K562 (cell line): ENCODE results near the gene TMIGD1. TPM values are rescaled to one million over a fixed set of nuclear protein-coding genes. Genes with fewer than 3 reads are reported as not detected.

Experiments
- CBX1 ChIP-seq: sonication (generic); IDR thresholded peaks from 2 replicates; pipeline ENCODE4 v1.6.1; 2016; ENCODE audit warnings: antibody characterized with exemption, low read depth, mild to moderate bottlenecking
- CREM ChIP-seq: IDR thresholded peaks from 2 replicates; pipeline ENCODE4 v1.6.1; 2014; ENCODE audit warnings: antibody characterized with exemption, low read depth
- FOXA1 ChIP-seq: fragments of 450-650 bp; IDR thresholded peaks from 2 replicates; pipeline ENCODE4 v1.6.1; 2016; ENCODE audit warnings: mild to moderate bottlenecking, borderline replicate concordance
- HDGF ChIP-seq: fragments of 450-650 bp; IDR thresholded peaks from 2 replicates; pipeline ENCODE4 v1.6.1; 2016
- HOXB6 ChIP-seq: fragments of 250-450 bp; sonication (Bioruptor Pico); IDR thresholded peaks from 2 replicates; pipeline ENCODE4 v1.5.1; 2022; ENCODE audit warnings: mild to moderate bottlenecking, borderline replicate concordance
- L3MBTL2 ChIP-seq: fragments of 450-650 bp; IDR thresholded peaks from 2 replicates; pipeline ENCODE4 v1.6.1; 2016; ENCODE audit warnings: mild to moderate bottlenecking, moderate library complexity
- MCM2 ChIP-seq: fragments of 450-650 bp; IDR thresholded peaks from 2 replicates; pipeline ENCODE4 v1.6.1; 2017; ENCODE audit warnings: low read depth, mild to moderate bottlenecking
- MIER1 ChIP-seq: fragments of 450-650 bp; IDR thresholded peaks from 2 replicates; pipeline ENCODE4 v1.6.1; 2016; ENCODE audit warnings: antibody characterized with exemption, mild to moderate bottlenecking, low read depth
- POLR2AphosphoS2 ChIP-seq: IDR thresholded peaks from 2 replicates; pipeline ENCODE4 v1.6.1; 2012; ENCODE audit warnings: low read length, improper control_type of control experiment
- ZBED1 ChIP-seq: IDR thresholded peaks from 2 replicates; pipeline ENCODE4 v1.6.1; 2014
- ZNF165 ChIP-seq: fragments of 250-450 bp; sonication (Bioruptor Pico); IDR thresholded peaks from 2 replicates; pipeline ENCODE4 v1.4.0; 2020; ENCODE audit warnings: borderline replicate concordance
- ZNF41 ChIP-seq: fragments of 250-450 bp; sonication (Bioruptor Pico); conservative IDR thresholded peaks from 2 replicates; pipeline ENCODE4 v1.4.0; 2020; ENCODE audit warnings: mild to moderate bottlenecking
- polyA plus RNA-seq, 8 experiments: library from polyadenylated mRNA; depleted of rRNA in 4 of 8; stranded (reverse) in 5 of 8; unstranded in 3 of 8; fragments of >200 nt; fragmentation: Nextera tagmentation in 2 of 8; fragmentation: Illumina TruSeq in 1 of 8; extraction: Ambion mirVana in 2 of 8; extraction: Trizol in 1 of 8; gene quantifications; 2 replicates each; pipeline versions ENCODE4 v1.2.1 to v1.2.3, GENCODE V29; 2011 to 2014; ENCODE audit warnings: inconsistent platforms in 1 of 8, missing spikeins in 1 of 8
- total RNA-seq, 7 experiments: library from RNA; depleted of rRNA in 6 of 7; stranded (reverse); fragments of >200 nt in 6 of 7; fragmentation: Illumina TruSeq in 2 of 7; extraction: Trizol in 2 of 7; gene quantifications; 2 replicates each; pipeline versions ENCODE4 v1.2.1 to v1.2.3, GENCODE V29; 2011 to 2021; ENCODE audit warnings: low replicate concordance in 1 of 7
- TF ChIP-seq, protein P1 (sequence below): fragments of 450-650 bp; IDR thresholded peaks from 2 replicates; pipeline ENCODE4 v1.6.1; 2016; ENCODE audit warnings: mild to moderate bottlenecking, moderate library complexity
- TF ChIP-seq, protein P2 (sequence below), 2 experiments: fragments of 450-650 bp; conservative IDR thresholded peaks; 2 replicates each; pipeline ENCODE4 v1.6.1; 2017; ENCODE audit warnings: mild to moderate bottlenecking in 2 of 2, moderate library complexity in 2 of 2
- TF ChIP-seq, protein P3 (sequence below): fragments of 450-650 bp; formaldehyde crosslinking; IDR thresholded peaks from 2 replicates; pipeline ENCODE4 v1.4.0; 2022; ENCODE audit warnings: missing genetic modification characterization

TMIGD1 gene
- total and polyA plus RNA-seq, 9 of the 15 experiments (the other 6 are each of a cell fraction or from before 2014, with no cell fraction given): not detected

DNA sequence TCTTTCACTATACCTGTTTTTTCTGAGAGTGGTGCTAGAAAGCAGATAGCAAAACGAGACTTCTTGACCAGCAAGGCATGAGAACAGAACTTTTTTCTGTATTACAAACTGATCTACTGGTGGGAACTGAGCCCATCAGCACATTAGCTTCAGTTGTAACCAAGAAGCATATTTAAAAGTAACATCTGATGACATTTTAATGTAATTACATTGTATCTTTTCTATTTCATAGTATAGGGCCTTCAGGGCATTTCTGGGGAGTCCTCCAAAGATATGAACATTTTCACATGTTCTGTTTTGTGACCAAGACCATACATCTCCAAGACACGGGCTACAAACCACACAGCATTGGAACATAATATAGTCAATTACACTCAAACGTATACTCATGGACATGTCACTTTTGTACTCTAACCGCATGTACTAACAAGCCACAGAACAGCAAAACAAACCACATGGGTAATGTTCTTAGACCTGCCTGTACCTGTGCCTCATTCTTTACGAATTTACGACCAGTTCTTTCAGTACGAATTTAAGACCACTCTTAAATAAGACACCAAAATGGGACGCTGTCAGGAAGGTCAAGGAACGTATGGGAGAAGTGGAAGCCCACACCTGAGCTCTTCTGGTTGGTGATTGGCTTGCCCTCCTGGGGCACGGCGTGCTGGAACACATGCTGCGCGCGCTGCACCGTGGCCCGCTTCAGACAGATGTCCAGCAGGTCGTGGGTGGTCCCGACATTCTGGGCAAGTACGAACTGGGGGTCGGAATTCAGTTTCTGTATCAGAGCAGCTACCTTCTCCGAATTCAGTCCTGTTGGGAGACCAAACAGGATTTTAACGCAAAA lies 42.9 kb downstream of the TMIGD1 start (continued):
- TF ChIP-seq HDGF (no peak), CREM (no peak), MCM2 (no peak), CBX1 (no peak), MIER1 (no peak), ZNF41 (no peak), FOXA1 (no peak), ZBED1 (no peak), POLR2AphosphoS2 (no peak), ZNF165 (CRISPR knock-in tag) (no peak), L3MBTL2 (peak; percentile 41; the same call in 1 of the 2 replicates), HOXB6 (CRISPR knock-in tag) (no peak)
- TF ChIP-seq, protein P1, sequence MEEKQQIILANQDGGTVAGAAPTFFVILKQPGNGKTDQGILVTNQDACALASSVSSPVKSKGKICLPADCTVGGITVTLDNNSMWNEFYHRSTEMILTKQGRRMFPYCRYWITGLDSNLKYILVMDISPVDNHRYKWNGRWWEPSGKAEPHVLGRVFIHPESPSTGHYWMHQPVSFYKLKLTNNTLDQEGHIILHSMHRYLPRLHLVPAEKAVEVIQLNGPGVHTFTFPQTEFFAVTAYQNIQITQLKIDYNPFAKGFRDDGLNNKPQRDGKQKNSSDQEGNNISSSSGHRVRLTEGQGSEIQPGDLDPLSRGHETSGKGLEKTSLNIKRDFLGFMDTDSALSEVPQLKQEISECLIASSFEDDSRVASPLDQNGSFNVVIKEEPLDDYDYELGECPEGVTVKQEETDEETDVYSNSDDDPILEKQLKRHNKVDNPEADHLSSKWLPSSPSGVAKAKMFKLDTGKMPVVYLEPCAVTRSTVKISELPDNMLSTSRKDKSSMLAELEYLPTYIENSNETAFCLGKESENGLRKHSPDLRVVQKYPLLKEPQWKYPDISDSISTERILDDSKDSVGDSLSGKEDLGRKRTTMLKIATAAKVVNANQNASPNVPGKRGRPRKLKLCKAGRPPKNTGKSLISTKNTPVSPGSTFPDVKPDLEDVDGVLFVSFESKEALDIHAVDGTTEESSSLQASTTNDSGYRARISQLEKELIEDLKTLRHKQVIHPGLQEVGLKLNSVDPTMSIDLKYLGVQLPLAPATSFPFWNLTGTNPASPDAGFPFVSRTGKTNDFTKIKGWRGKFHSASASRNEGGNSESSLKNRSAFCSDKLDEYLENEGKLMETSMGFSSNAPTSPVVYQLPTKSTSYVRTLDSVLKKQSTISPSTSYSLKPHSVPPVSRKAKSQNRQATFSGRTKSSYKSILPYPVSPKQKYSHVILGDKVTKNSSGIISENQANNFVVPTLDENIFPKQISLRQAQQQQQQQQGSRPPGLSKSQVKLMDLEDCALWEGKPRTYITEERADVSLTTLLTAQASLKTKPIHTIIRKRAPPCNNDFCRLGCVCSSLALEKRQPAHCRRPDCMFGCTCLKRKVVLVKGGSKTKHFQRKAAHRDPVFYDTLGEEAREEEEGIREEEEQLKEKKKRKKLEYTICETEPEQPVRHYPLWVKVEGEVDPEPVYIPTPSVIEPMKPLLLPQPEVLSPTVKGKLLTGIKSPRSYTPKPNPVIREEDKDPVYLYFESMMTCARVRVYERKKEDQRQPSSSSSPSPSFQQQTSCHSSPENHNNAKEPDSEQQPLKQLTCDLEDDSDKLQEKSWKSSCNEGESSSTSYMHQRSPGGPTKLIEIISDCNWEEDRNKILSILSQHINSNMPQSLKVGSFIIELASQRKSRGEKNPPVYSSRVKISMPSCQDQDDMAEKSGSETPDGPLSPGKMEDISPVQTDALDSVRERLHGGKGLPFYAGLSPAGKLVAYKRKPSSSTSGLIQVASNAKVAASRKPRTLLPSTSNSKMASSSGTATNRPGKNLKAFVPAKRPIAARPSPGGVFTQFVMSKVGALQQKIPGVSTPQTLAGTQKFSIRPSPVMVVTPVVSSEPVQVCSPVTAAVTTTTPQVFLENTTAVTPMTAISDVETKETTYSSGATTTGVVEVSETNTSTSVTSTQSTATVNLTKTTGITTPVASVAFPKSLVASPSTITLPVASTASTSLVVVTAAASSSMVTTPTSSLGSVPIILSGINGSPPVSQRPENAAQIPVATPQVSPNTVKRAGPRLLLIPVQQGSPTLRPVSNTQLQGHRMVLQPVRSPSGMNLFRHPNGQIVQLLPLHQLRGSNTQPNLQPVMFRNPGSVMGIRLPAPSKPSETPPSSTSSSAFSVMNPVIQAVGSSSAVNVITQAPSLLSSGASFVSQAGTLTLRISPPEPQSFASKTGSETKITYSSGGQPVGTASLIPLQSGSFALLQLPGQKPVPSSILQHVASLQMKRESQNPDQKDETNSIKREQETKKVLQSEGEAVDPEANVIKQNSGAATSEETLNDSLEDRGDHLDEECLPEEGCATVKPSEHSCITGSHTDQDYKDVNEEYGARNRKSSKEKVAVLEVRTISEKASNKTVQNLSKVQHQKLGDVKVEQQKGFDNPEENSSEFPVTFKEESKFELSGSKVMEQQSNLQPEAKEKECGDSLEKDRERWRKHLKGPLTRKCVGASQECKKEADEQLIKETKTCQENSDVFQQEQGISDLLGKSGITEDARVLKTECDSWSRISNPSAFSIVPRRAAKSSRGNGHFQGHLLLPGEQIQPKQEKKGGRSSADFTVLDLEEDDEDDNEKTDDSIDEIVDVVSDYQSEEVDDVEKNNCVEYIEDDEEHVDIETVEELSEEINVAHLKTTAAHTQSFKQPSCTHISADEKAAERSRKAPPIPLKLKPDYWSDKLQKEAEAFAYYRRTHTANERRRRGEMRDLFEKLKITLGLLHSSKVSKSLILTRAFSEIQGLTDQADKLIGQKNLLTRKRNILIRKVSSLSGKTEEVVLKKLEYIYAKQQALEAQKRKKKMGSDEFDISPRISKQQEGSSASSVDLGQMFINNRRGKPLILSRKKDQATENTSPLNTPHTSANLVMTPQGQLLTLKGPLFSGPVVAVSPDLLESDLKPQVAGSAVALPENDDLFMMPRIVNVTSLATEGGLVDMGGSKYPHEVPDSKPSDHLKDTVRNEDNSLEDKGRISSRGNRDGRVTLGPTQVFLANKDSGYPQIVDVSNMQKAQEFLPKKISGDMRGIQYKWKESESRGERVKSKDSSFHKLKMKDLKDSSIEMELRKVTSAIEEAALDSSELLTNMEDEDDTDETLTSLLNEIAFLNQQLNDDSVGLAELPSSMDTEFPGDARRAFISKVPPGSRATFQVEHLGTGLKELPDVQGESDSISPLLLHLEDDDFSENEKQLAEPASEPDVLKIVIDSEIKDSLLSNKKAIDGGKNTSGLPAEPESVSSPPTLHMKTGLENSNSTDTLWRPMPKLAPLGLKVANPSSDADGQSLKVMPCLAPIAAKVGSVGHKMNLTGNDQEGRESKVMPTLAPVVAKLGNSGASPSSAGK: peak; percentile 86
- TF ChIP-seq, protein P2, sequence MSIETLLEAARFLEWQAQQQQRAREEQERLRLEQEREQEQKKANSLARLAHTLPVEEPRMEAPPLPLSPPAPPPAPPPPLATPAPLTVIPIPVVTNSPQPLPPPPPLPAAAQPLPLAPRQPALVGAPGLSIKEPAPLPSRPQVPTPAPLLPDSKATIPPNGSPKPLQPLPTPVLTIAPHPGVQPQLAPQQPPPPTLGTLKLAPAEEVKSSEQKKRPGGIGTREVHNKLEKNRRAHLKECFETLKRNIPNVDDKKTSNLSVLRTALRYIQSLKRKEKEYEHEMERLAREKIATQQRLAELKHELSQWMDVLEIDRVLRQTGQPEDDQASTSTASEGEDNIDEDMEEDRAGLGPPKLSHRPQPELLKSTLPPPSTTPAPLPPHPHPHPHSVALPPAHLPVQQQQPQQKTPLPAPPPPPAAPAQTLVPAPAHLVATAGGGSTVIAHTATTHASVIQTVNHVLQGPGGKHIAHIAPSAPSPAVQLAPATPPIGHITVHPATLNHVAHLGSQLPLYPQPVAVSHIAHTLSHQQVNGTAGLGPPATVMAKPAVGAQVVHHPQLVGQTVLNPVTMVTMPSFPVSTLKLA (conservative IDR thresholded peaks at IDR 0.05): peak; percentile 51 to 75; a peak in 3 of 4 replicates
- TF ChIP-seq, protein P3, sequence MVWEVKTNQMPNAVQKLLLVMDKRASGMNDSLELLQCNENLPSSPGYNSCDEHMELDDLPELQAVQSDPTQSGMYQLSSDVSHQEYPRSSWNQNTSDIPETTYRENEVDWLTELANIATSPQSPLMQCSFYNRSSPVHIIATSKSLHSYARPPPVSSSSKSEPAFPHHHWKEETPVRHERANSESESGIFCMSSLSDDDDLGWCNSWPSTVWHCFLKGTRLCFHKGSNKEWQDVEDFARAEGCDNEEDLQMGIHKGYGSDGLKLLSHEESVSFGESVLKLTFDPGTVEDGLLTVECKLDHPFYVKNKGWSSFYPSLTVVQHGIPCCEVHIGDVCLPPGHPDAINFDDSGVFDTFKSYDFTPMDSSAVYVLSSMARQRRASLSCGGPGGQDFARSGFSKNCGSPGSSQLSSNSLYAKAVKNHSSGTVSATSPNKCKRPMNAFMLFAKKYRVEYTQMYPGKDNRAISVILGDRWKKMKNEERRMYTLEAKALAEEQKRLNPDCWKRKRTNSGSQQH (CRISPR knock-in tag): no peak
